A549 (cell line): Measurements from ENCODE around the gene PKD2L1. TPM values are rescaled to one million over a fixed set of nuclear protein-coding genes. Genes with fewer than 3 reads are reported as not detected.

Experiments
- ATAC-seq, 2 experiments: fragments of 200-7000 bp in 1 of 2; fragments of >200 bp in 1 of 2; cut with Nextera tagmentation in 1 of 2; cut with Tn5 transposase in 1 of 2; 3 replicates each; pipeline versions ENCODE4 v1.8.0 to v1.9.1; 2018 to 2020; ENCODE audit warnings: mild to moderate bottlenecking in 1 of 2, moderate library complexity in 1 of 2
- CTCF ChIA-PET: fragments of 300-600 bp; sonication (Branson Sonifier 250); formaldehyde crosslinking; extraction: SDS; loops from one replicate; lab custom pipeline; 2021; ENCODE audit warnings: antibody characterized with exemption, inconsistent platforms; lab: Yijun Ruan, JAX
- POLR2A ChIA-PET: fragments of 350-600 bp; formaldehyde crosslinking; extraction: SDS; loops from one replicate; lab custom pipeline; 2021; ENCODE audit warnings: antibody characterized with exemption, inconsistent platforms; lab: Yijun Ruan, JAX
- DNase-seq, 2 experiments: peaks; one replicate each; pipeline versions ENCODE4 v3.0.0 to v3.0.0-alpha.2; 2011 to 2016; ENCODE audit warnings: low read depth in 1 of 2, low spot score in 1 of 2
- FAIRE-seq: peaks from 2 replicates; lab custom pipeline; 2011; peaks lifted over from hg19 to GRCh38; lab: Jason Lieb, UNC
- H3K27ac ChIP-seq, 2 experiments: fragments of >200 bp; sonication (Bioruptor Twin); formaldehyde crosslinking; 3 replicates each; pipeline ENCODE4 v1.5.1; 2016 to 2017
- H3K4me1 ChIP-seq: fragments of >200 bp; sonication (Bioruptor Twin); formaldehyde crosslinking; 3 replicates; pipeline ENCODE4 v1.6.1; 2016
- H3K4me2 ChIP-seq: fragments of >200 bp; sonication (Bioruptor Twin); formaldehyde crosslinking; 3 replicates; pipeline ENCODE4 v1.6.1; 2016
- H3K4me3 ChIP-seq: fragments of >200 bp; sonication (Bioruptor Twin); formaldehyde crosslinking; 3 replicates; pipeline ENCODE4 v1.5.1; 2016
- H3K9me3 ChIP-seq: fragments of >200 bp; sonication (Bioruptor Twin); formaldehyde crosslinking; 3 replicates; pipeline ENCODE4 v1.6.1; 2016
- EHMT2 ChIP-seq: fragments of 200-600 bp; sonication (generic); IDR thresholded peaks from 2 replicates; pipeline ENCODE4 v1.6.1; 2016; ENCODE audit warnings: antibody characterized with exemption, low read depth, mild to moderate bottlenecking, moderate library complexity
- ELK1 ChIP-seq: fragments of 150-350 bp; IDR thresholded peaks from 2 replicates; pipeline ENCODE4 v1.6.1; 2014; ENCODE audit warnings: low read depth, mild to moderate bottlenecking, low read length
- HES2 ChIP-seq: fragments of >200 bp; sonication (Bioruptor Twin); formaldehyde crosslinking; IDR thresholded peaks from 2 replicates; pipeline ENCODE4 v1.6.1; 2016
- HMGXB4 ChIP-seq: fragments of 250-450 bp; sonication (Bioruptor Pico); IDR thresholded peaks from 2 replicates; pipeline ENCODE4 v1.5.0; 2021; ENCODE audit warnings: mild to moderate bottlenecking, moderate library complexity, borderline replicate concordance
- HOXA7 ChIP-seq: fragments of 250-450 bp; sonication (Bioruptor Pico); IDR thresholded peaks from 2 replicates; pipeline ENCODE4 v1.5.0; 2020; ENCODE audit warnings: mild to moderate bottlenecking, moderate library complexity
- HOXB13 ChIP-seq: fragments of 250-450 bp; sonication (Bioruptor Pico); IDR thresholded peaks from 2 replicates; pipeline ENCODE4 v1.5.0; 2020; ENCODE audit warnings: low read depth, mild to moderate bottlenecking, moderate library complexity
- KDM1A ChIP-seq: fragments of 200-600 bp; sonication (generic); IDR thresholded peaks from 2 replicates; pipeline ENCODE4 v1.6.1; 2016; ENCODE audit warnings: low read depth, mild to moderate bottlenecking
- NFE2L2 ChIP-seq: fragments of 150-350 bp; conservative IDR thresholded peaks from 2 replicates; pipeline ENCODE4 v1.6.1; 2014; ENCODE audit warnings: low read length
- POLR2A ChIP-seq: IDR thresholded peaks from 2 replicates; pipeline ENCODE4 v1.6.1; 2012; ENCODE audit warnings: mild to moderate bottlenecking, low read length
- REST ChIP-seq: fragments of 200-600 bp; sonication (generic); IDR thresholded peaks from 2 replicates; pipeline ENCODE4 v1.6.1; 2016; ENCODE audit warnings: antibody characterized with exemption, mild to moderate bottlenecking, moderate library complexity
- TP53 ChIP-seq: fragments of 250-450 bp; sonication (Bioruptor Pico); IDR thresholded peaks from 2 replicates; pipeline ENCODE4 v1.5.0; 2021; ENCODE audit warnings: mild to moderate bottlenecking, moderate library complexity
- ZNF302 ChIP-seq: fragments of 250-450 bp; sonication (Bioruptor Pico); IDR thresholded peaks from 2 replicates; pipeline ENCODE4 v1.9.0; 2021; ENCODE audit warnings: inconsistent platforms, mild to moderate bottlenecking, moderate library complexity
- WGBS: methylation state at CpG from one replicate; pipeline ENCODE4 v1.1.6; 2017; ENCODE audit errors: missing lambda C conversion rate; 5-methylcytosine and 5-hydroxymethylcytosine counted together
- polyA plus RNA-seq, 4 experiments: library from polyadenylated mRNA; depleted of rRNA in 3 of 4; stranded (reverse); fragments of >200 nt; fragmentation: RNase III in 1 of 4; extraction: RNeasy Plus Mini Kit Qiagen cat#74134 plus additional on column Dnase treatment in 1 of 4; gene quantifications; 2 replicates in 3 of 4; 3 replicates in 1 of 4; pipeline ENCODE4 v1.2.3, GENCODE V29; 2011 to 2017
- TF ChIP-seq, protein P1 (sequence below): fragments of >200 bp; sonication (Bioruptor Twin); formaldehyde crosslinking; IDR thresholded peaks from 3 replicates; pipeline ENCODE4 v1.6.1; 2016
- TF ChIP-seq, protein P2 (sequence below): IDR thresholded peaks from 2 replicates; pipeline ENCODE4 v1.6.1; 2012; ENCODE audit warnings: low read depth, borderline replicate concordance

PKD2L1 gene
- polyA plus RNA-seq, 2 of the 4 experiments (the other 2 are of a cell fraction): 0.06 to 0.10 TPM

DNA sequence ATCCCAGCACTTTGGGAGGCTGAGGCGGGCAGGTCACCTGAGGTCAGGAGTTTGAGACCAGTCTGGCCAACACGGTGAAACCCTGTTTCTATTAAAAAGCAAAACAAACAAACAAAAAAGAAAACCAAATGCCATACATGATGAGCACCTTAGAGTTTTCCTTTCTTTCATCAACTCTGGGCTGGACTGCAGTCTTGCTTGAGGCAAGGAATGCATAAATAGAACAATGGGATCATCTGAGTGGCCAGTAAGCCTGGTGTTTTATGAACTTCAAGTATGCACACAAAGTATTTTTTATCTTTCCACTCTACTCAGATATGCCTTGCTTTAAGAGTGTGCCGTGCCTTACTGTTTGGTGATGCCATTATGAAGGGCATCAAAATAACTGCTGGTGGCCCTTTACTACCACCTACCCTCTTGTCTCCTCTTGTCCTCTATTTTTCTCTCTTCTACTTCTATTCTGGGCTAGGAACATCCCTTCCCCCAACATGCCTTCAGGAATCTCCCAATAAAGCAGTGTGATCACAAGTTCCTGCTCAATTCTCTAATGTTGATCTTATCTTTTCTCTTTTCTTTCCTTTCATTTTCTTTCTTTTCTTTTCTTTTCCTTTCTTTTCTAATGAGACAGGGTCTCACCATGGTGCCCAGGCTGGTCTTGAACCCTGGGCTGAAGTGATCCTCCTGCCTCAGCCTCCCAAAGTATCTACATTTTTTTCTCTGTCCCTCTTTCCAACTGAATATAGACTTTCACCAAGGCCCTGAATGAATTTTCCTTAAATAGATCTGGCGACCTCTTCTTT, 27.2 kb upstream of the PKD2L1 start:
- no peak overlapping the region for H3K4me3 ChIP-seq
- FAIRE-seq: no peak
- ChIA-PET POLR2A (no interaction called here), CTCF (no interaction called here)
- peaks cover 89% of the 10 kb centered on the region for H3K4me1 ChIP-seq
- no peak for ATAC-seq
- no peak for DNase-seq
- H3K4me2 ChIP-seq: peak overlapping the region; percentile 29; the same call in 2 of the 3 replicates
- TF ChIP-seq, protein P1, sequence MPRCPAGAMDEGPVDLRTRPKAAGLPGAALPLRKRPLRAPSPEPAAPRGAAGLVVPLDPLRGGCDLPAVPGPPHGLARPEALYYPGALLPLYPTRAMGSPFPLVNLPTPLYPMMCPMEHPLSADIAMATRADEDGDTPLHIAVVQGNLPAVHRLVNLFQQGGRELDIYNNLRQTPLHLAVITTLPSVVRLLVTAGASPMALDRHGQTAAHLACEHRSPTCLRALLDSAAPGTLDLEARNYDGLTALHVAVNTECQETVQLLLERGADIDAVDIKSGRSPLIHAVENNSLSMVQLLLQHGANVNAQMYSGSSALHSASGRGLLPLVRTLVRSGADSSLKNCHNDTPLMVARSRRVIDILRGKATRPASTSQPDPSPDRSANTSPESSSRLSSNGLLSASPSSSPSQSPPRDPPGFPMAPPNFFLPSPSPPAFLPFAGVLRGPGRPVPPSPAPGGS: no peak
- TF ChIP-seq TP53 (CRISPR knock-in tag): no peak
- TF ChIP-seq HMGXB4 (CRISPR knock-in tag): no peak
- WGBS: 78% methylated on average over 4 of the region's 4 CpGs
- peak overlapping the region in 1 of 2 experiments; percentile 30; a peak in 1 of 6 replicates for H3K27ac ChIP-seq
- no peaks in the 10 kb centered on the region for H3K9me3 ChIP-seq

GRCh38 chr10:100356067-100357017, 26.3 kb upstream of the PKD2L1 start:
- ATAC-seq: no peak

More at GRCh38 chr10:100356067-100357017, 26.3 kb upstream of the PKD2L1 start:
- POLR2A ChIA-PET: interaction anchor here (1.1 kb wide), 1 partner anchor 15 kb away, joined by 3 read pairs; no protein-coding TSS in a partner anchor
- no peak for FAIRE-seq
- 91% methylated on average over 14 of the region's 14 CpGs for WGBS
- H3K4me2 ChIP-seq: peak overlapping the region; percentile 29; the same call in 1 of the 3 replicates
- TF ChIP-seq KDM1A (no peak), NFE2L2 (no peak), HOXA7 (CRISPR knock-in tag) (no peak), ELK1 (no peak), POLR2A (no peak), EHMT2 (no peak), REST (no peak), HOXB13 (CRISPR knock-in tag) (no peak), ZNF302 (CRISPR knock-in tag) (no peak), HES2 (no peak)
- TF ChIP-seq, protein P2, sequence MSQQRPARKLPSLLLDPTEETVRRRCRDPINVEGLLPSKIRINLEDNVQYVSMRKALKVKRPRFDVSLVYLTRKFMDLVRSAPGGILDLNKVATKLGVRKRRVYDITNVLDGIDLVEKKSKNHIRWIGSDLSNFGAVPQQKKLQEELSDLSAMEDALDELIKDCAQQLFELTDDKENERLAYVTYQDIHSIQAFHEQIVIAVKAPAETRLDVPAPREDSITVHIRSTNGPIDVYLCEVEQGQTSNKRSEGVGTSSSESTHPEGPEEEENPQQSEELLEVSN: no peak
- no peak overlapping the region for H3K4me3 ChIP-seq
- peak overlapping the region in 1 of 2 experiments; percentile 43; a peak in 2 of 6 replicates for H3K27ac ChIP-seq
- peaks cover 89% of the 10 kb centered on the region for H3K4me1 ChIP-seq
- CTCF ChIA-PET: interaction anchor here (0.7 to 2.8 kb wide), 3 partner anchors 77 to 207 kb away, joined by 3 to 13 read pairs (median 5); no protein-coding TSS in a partner anchor
- H3K9me3 ChIP-seq: no peaks in the 10 kb centered on the region
- no peak for DNase-seq
